Measurements from ENCODE around the gene KCNH6. TPM values are rescaled to one million over a fixed set of nuclear protein-coding genes. Genes with fewer than 3 reads are reported as not detected.

Gene KCNH6
- total and polyA plus RNA-seq, 4 donors: 0.09 TPM; not detected in 3

GRCh38 chr17:63505341-63505740 lies 17.8 kb upstream of the KCNH6 start:
- WGBS: 85% methylated on average over 9 of the region's 9 CpGs
- H3K9me3 ChIP-seq (ENCODE audit: control insufficient read depth in 4 of 4, low read length in 3 of 4): peaks cover 0 to 2% (median 0%) of the 10 kb centered on the region in 4 donors
- no peak overlapping the region for H3K4me3 ChIP-seq (ENCODE audit: low read depth in 1 of 3, low read length in 3 of 3)

GRCh38 chr17:63506627-63507026 lies 16.5 kb upstream of the KCNH6 start:
- 93% methylated on average over 3 of the region's 3 CpGs for WGBS
- Histone ChIP-seq H3K4me3 (ENCODE audit: low read depth in 1 of 3, low read length in 3 of 3) (no peak overlapping the region), H3K27me3 (ENCODE audit: control insufficient read depth in 4 of 4, insufficient read depth in 4 of 4, low read length in 3 of 4) (peaks cover 0 to 2% (median 0%) of the 10 kb centered on the region in 4 donors)

More at GRCh38 chr17:63505341-63505740, 17.8 kb upstream of the KCNH6 start:
- Histone ChIP-seq H3K27me3 (ENCODE audit: control insufficient read depth in 4 of 4, insufficient read depth in 4 of 4, low read length in 3 of 4) (peaks cover 0 to 5% (median 2%) of the 10 kb centered on the region in 4 donors), H3K36me3 (ENCODE audit: control insufficient read depth in 4 of 4, insufficient read depth in 3 of 4, low read depth in 1 of 4, low read length in 3 of 4) (no peaks in the 10 kb centered on the region), H3K27ac (ENCODE audit: low read depth in 1 of 2, low read length in 2 of 2) (no peak overlapping the region), H3K4me1 (ENCODE audit: control insufficient read depth in 4 of 4, insufficient read depth in 4 of 4, low read length in 3 of 4) (no peaks in the 10 kb centered on the region), H3K9ac (ENCODE audit: low read depth in 1 of 2, low read length in 2 of 2) (no peak overlapping the region)
- TF ChIP-seq SP1 (IDR thresholded peaks at IDR 0.05) (no peak), HNF4G (IDR thresholded peaks at IDR 0.05) (no peak), CTCF (IDR thresholded peaks at IDR 0.05; ENCODE audit: low read depth, low read length, missing input control) (no peak), HNF4A (conservative IDR thresholded peaks at IDR 0.05) (no peak), NR2F2 (IDR thresholded peaks at IDR 0.05) (no peak), MAX (IDR thresholded peaks at IDR 0.05) (no peak), FOXA2 (IDR thresholded peaks at IDR 0.05) (no peak), RXRA (IDR thresholded peaks at IDR 0.05) (no peak), RAD21 (IDR thresholded peaks at IDR 0.05) (no peak), TAF1 (conservative IDR thresholded peaks at IDR 0.05) (no peak)
- DNase-seq (ENCODE audit: low spot score): no peak

GRCh38 chr17:63511331-63511730 lies 11.8 kb upstream of the KCNH6 start:
- H3K4me1 ChIP-seq (ENCODE audit: control insufficient read depth in 4 of 4, insufficient read depth in 4 of 4, low read length in 3 of 4): no peaks in the 10 kb centered on the region
- no peak for TF ChIP-seq YY1 (IDR thresholded peaks at IDR 0.05)
- no peak for TF ChIP-seq MAX (IDR thresholded peaks at IDR 0.05)
- no peak for TF ChIP-seq FOXA1 (IDR thresholded peaks at IDR 0.05)
- TF ChIP-seq NR2F2 (IDR thresholded peaks at IDR 0.05): no peak
- TF ChIP-seq ATF3 (IDR thresholded peaks at IDR 0.05): no peak
- TF ChIP-seq EGR1 (IDR thresholded peaks at IDR 0.05; ENCODE audit: low read depth in 2 of 2): no peak
- no peak for TF ChIP-seq HNF4A (conservative IDR thresholded peaks at IDR 0.05)
- TF ChIP-seq FOXA2 (IDR thresholded peaks at IDR 0.05): no peak
- no peak for TF ChIP-seq GABPA (IDR thresholded peaks at IDR 0.05 in 1 of 2, conservative IDR thresholded peaks at IDR 0.05 in 1 of 2)
- TF ChIP-seq CTCF (IDR thresholded peaks at IDR 0.05; ENCODE audit: low read depth, low read length, missing input control): no peak
- no peak for TF ChIP-seq TAF1 (conservative IDR thresholded peaks at IDR 0.05)
- TF ChIP-seq JUND (IDR thresholded peaks at IDR 0.05): no peak
- no peak for TF ChIP-seq RAD21 (IDR thresholded peaks at IDR 0.05)
- no peak for TF ChIP-seq RXRA (IDR thresholded peaks at IDR 0.05)
- TF ChIP-seq SP1 (IDR thresholded peaks at IDR 0.05): no peak
- no peak for TF ChIP-seq ZBTB33 (IDR thresholded peaks at IDR 0.05)
- 96% methylated on average over 8 of the region's 8 CpGs for WGBS
- no peak overlapping the region for H3K4me3 ChIP-seq (ENCODE audit: low read depth in 1 of 3, low read length in 3 of 3)
- no peaks in the 10 kb centered on the region for H3K9me3 ChIP-seq (ENCODE audit: control insufficient read depth in 4 of 4, low read length in 3 of 4)
- DNase-seq (ENCODE audit: low spot score): no peak
- no peaks in the 10 kb centered on the region for H3K36me3 ChIP-seq (ENCODE audit: control insufficient read depth in 4 of 4, insufficient read depth in 3 of 4, low read depth in 1 of 4, low read length in 3 of 4)
- no peak overlapping the region for H3K27ac ChIP-seq (ENCODE audit: low read depth in 1 of 2, low read length in 2 of 2)
- no peak overlapping the region for H3K9ac ChIP-seq (ENCODE audit: low read depth in 1 of 2, low read length in 2 of 2)
- H3K27me3 ChIP-seq (ENCODE audit: control insufficient read depth in 4 of 4, insufficient read depth in 4 of 4, low read length in 3 of 4): no peaks in the 10 kb centered on the region

More at GRCh38 chr17:63506627-63507026, 16.5 kb upstream of the KCNH6 start:
- H3K4me1 ChIP-seq (ENCODE audit: control insufficient read depth in 4 of 4, insufficient read depth in 4 of 4, low read length in 3 of 4): no peaks in the 10 kb centered on the region
- no peak overlapping the region for H3K27ac ChIP-seq (ENCODE audit: low read depth in 1 of 2, low read length in 2 of 2)
- H3K36me3 ChIP-seq (ENCODE audit: control insufficient read depth in 4 of 4, insufficient read depth in 3 of 4, low read depth in 1 of 4, low read length in 3 of 4): no peaks in the 10 kb centered on the region
- DNase-seq (ENCODE audit: low spot score): no peak
- H3K9me3 ChIP-seq (ENCODE audit: control insufficient read depth in 4 of 4, low read length in 3 of 4): peaks cover 0 to 2% (median 0%) of the 10 kb centered on the region in 4 donors
- TF ChIP-seq RAD21 (IDR thresholded peaks at IDR 0.05) (no peak), FOXA2 (IDR thresholded peaks at IDR 0.05) (no peak)
- H3K9ac ChIP-seq (ENCODE audit: low read depth in 1 of 2, low read length in 2 of 2): no peak overlapping the region
